SKM-1 treated with dmso at 0.1 percent for 144 hours (cell line): ENCODE results near the gene TMEM150A.
A peak's percentile ranks its signal among the peaks of the same experiment; 100 is the strongest.
"Not testable (repeated sequence)": the region's sequence is repeated elsewhere in the genome, so short reads cannot be mapped to it uniquely, and the experiment has no call there.

Experiments used
- DNase-seq: peaks from one replicate; lab custom pipeline; 2025; ENCODE audit not compliant: unreplicated experiment; lab: John Stamatoyannopoulos, UW

Gene TMEM150A

GRCh38 chr2:85595301-85596025, 7.0 kb downstream of the TMEM150A start, which contains the start of gene RNF181:
Gene RNF181, plus strand, starts transcription at chr2:85595745. Its CDS starts 19 bp downstream, at chr2:85595764.
- DNase-seq: peak; percentile 100

DNA sequence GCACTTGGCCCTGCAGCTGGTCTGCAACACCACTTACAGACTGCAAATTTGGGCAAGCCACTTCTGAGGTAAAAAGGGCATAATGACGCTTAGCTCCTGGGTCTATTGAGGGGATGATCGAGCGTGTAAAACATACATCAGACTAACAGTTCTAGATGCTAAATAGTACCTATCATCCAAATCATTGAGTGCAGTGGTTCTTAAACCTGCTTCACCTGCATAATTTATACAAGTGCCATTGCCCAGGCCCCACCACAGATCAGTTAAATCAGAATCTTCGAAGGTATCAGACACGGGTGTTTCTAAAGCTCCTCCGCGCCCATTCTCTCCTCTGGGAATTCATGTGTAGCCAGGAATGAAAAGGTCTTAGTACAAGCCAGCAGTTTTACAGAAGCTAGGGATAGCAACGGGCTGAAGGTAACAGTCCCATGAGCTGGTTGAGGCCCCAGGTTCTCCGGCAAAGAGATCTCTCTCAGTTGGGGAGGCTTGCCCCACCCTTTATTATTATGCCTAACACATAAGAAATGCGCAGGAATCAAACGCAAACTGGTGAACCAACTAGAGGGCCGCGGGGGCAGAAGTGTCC, 7.7 kb downstream of the TMEM150A start:
- DNase-seq: no peak

GRCh38 chr2:85593023-85593422, 9.5 kb downstream of the TMEM150A start:
- DNase-seq: no peak

GRCh38 chr2:85592299-85592698, 10.2 kb downstream of the TMEM150A start:
- DNase-seq: not testable (repeated sequence)

- DNase-seq: no peak
These were observed 10.9 kb downstream of the TMEM150A start for GRCh38 chr2:85591563-85591962.

DNA sequence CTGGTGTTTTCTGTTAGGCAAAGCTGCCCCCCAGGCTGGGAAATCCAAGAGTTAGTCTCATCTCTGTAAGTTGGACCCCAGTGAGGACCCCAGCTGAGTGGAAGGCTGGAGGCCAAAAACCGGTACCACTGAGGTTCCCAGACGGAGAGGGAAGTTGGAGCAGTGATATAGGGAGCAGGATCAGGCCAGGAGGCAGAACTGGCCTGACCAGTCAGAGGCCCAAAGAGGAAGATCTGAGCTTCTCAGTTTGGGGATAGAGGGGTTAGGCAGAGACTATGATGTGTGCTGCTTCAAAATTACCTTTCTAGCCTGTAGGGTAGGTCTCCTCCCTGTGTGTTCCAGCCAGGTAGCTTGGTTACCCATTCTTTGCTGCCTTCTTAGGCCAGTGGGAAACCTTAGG, 11.5 kb downstream of the TMEM150A start:
- DNase-seq: peak; percentile 36

DNA sequence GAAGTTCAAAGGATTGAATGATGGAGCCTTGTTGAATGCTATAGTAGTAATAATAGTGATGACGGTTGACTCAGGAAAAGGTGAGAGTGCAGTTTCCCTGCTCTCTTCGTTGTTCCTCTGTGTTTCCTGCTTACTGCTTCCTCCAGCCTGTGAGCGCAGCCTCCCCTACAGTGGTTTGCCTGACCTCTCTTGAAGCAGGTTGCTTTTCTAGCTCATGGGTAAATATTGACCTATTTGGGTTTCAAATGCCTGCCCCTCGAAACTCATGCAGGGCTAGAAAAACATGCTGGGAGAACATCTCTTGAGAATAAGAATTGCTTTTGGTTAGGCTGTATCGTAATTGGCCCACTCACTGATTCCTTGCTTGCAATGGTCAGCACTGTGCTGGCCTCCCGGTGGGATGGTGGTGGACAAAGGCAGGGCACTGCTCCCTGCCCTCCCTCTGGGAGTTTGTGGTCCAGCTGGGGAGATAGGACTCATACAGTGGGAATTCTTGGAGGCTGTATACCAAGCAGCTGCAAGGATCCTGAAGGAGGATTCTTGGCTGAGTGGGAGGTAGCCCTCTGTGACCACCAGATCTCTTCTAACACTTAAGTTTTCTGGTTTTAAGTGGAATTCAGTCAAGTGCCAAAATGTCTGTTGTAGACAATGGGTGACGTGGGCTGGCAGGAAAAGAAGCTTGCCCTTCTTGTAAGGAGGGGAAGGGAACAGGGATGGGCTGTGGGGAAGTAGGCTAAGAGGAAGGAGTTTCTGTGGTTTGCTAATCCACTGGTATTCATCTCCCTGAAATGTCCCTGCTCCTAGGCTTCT, 12.3 kb downstream of the TMEM150A start:
- peak; percentile 41 for DNase-seq

DNA sequence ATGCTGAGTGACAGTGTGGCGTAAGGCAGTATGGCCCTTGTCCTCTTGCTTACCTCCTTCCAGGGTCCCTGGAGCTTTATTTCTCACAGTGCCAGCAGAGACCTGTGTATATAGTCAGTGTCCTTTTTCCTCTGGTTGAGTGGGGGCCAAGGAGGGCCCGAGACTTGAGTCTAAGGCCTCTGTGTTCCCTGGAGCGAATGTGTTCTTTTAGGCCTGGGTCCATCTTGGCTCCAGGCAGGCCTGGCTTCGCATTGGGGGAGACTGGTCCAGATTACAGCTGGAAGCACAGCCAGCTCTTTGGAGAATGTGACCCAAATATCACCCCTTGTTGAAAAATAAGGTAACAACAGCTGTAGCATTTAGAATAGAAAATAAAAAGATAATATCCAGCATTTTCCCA, 13.3 kb downstream of the TMEM150A start:
- no peak for DNase-seq

- DNase-seq: no peak
These were observed 13.9 kb downstream of the TMEM150A start for GRCh38 chr2:85588645-85589044.

DNA sequence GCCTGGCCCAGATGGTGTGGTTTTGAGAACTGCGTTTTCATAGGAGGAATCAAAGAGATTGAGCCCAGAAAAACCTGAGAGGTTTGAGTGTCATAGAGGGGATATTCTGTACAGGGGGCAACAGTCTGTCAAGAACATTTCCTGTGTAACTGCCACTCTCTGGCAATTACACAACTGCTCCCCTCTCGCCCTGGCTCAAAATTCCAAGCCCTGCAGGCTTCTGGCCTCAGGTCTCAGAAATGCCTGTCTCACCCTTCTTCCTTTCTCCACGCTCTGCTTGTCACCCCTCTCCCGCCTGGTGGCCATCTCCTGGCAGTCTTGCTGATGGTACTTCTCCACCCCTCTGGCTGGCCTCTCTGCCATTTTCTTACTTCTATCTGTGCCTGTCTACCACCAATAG, 14.3 kb downstream of the TMEM150A start:
- no peak for DNase-seq

DNA sequence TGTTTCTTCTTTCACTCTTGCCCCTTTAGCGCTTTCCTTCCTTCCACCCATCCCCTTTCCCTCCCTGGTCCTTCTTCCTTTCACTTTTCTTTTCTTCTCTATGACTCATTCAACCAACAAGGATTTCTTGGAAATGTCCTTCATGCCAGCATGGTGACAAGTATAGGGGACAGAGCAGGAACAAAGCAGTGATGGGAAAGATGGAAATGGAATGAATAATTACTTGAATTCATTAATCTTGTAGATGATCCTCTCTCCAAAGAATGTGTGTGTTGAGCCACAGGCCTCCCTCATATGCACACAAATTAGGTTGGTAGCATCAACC, 16.8 kb downstream of the TMEM150A start:
- DNase-seq: no peak

- peak; percentile 54 for DNase-seq
These were observed 17.4 kb downstream of the TMEM150A start for GRCh38 chr2:85584857-85585780.

DNA sequence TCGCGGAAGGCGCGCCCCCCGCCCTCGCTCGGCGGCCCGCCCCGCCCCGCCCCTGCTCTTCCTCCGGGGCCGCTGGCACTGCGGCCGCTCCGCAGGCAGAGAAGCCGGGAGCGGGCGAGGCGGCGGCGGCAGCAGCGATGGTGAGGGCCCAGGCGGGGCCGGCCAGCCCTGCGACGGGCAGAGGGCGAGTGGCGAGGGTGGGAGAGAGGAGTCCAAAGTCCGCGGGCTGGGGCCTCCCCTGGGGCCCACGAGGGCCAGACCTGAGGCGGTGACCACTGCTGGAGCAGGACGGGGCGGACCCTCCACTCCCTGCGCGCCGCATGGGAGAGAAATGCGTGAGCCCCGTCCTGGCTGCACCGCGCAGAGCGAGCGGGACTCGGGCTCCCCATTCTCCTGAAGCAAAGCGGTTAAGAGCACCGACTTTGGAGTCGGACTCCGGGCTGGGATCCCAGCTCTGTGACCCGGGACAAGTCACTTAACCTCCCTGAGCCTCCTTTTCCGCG, 18.1 kb downstream of the TMEM150A start, which contains the start of gene VAMP5:
Gene VAMP5, plus strand, starts transcription at position 78 of the 503 bp plus-strand sequence. Its CDS starts 60 bp downstream, at position 138.
- DNase-seq: no peak

DNA sequence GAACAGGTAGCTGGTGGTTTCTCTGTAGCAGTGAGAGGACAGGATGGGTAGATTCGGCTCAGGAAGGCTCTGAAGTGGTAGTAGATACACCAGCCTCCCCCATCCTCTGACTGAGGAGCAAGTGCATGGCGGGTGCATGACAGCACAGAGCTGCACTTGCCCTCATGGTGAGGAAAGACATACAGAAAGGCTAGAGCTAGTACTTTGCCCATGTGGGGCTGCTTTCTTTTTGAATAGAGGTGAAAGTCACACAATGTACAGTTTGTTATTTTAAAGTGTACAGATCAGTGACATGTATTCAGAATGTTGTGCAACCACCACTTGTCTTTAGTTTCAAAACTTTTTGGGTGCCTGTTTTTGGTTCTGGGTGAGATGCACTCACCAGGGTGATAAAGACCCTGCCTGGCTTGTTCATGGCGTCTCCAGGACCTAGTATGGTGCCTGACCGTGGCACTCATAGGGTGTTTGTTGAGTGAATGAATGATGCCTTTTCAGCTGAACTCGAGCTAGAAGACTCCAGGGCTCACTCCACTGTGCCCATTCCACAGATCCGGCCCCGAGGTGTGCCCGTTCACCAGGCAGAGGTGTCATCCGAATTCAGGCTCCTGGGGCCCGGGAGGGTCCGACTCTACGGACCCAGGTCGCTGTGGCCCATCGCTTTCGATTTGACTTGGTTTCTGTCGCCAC, 18.7 kb downstream of the TMEM150A start:
- no peak for DNase-seq

- DNase-seq: no peak
These were observed 20.0 kb downstream of the TMEM150A start for GRCh38 chr2:85582492-85582891.

GRCh38 chr2:85580206-85580605, 22.3 kb downstream of the TMEM150A start:
- DNase-seq: no peak

DNA sequence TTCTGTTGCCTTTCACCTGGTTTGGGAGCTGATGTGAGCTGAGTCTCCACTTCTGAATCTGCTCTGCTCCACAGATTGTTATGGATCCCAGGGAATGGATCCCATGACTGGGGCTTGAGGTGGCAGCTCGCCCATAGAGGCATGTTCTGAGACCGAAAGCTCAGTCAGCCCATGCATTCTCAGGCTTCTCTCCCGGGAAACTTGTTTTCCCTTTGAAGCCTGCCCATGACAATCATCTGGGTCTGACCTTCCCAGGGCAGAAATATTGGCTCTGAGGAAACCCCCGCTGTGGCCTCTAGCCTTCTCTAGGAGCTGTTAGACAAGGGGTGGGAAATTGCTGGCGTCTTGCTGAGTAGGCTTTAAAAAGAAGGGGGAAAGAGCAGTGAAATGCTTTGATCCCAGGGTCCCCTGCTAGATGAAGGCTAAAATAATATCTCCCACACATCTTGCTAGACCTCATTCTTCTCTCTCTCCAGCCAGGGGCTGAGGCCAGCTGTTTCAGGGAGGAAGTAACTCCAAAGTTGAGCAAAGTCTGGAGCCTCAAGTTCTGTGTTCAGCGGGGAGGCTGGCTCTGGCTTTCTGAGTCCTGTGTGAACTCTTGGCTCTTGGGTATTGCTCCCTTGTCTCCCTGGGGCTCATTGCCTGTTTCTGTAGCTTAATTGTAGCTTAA, 23.1 kb downstream of the TMEM150A start:
- DNase-seq: peak; percentile 86

GRCh38 chr2:85578243-85579180, 24.0 kb downstream of the TMEM150A start:
- peak; percentile 87 for DNase-seq
